H9 (cell line): ENCODE results near the gene F10. TPM values are rescaled to one million over a fixed set of nuclear protein-coding genes. Genes with fewer than 3 reads are reported as not detected.

Source experiments
- DNase-seq: peaks from one replicate; pipeline ENCODE4 v3.0.0-alpha.2; 2017
- H2AFZ ChIP-seq: one replicate; pipeline ENCODE4 v1.6.1; 2013; ENCODE audit warnings: mild to moderate bottlenecking, low read length, control low read depth, moderate library complexity
- H2AK5ac ChIP-seq: 2 replicates; pipeline ENCODE4 v1.6.1; 2013; ENCODE audit warnings: low read length, control low read depth, mixed read lengths; ENCODE audit not compliant: insufficient read length
- H2BK120ac ChIP-seq: one replicate; pipeline ENCODE4 v1.6.1; 2013; ENCODE audit warnings: low read depth, mild to moderate bottlenecking, low read length, control low read depth, inconsistent platforms; ENCODE audit not compliant: poor library complexity, severe bottlenecking
- H2BK12ac ChIP-seq: 2 replicates; pipeline ENCODE4 v1.6.1; 2013; ENCODE audit warnings: low read length, control low read depth, mixed read lengths, low read depth; ENCODE audit not compliant: insufficient read length
- H2BK15ac ChIP-seq: 2 replicates; pipeline ENCODE4 v1.6.1; 2013; ENCODE audit warnings: low read depth, low read length, control low read depth
- H2BK20ac ChIP-seq: one replicate; pipeline ENCODE4 v1.6.1; 2013; ENCODE audit warnings: low read depth, mild to moderate bottlenecking, low read length, control low read depth, inconsistent platforms; ENCODE audit not compliant: poor library complexity, severe bottlenecking
- H2BK5ac ChIP-seq: 2 replicates; pipeline ENCODE4 v1.6.1; 2013; ENCODE audit warnings: low read length, control low read depth, mixed read lengths; ENCODE audit not compliant: insufficient read length
- H3K14ac ChIP-seq: 2 replicates; pipeline ENCODE4 v1.6.1; 2013; ENCODE audit warnings: low read length, control low read depth; ENCODE audit not compliant: insufficient read depth
- H3K18ac ChIP-seq: 2 replicates; pipeline ENCODE4 v1.6.1; 2013; ENCODE audit warnings: low read depth, mild to moderate bottlenecking, mixed read lengths, low read length, control low read depth; ENCODE audit not compliant: insufficient read length
- H3K23ac ChIP-seq: 2 replicates; pipeline ENCODE4 v1.6.1; 2013; ENCODE audit warnings: low read length, control low read depth, mixed read lengths, low read depth; ENCODE audit not compliant: insufficient read length
- H3K23me2 ChIP-seq: 2 replicates; pipeline ENCODE4 v1.6.1; 2013; ENCODE audit warnings: low read depth, mild to moderate bottlenecking, mixed read lengths, low read length, control low read depth; ENCODE audit not compliant: insufficient read length, poor library complexity, severe bottlenecking
- H3K27ac ChIP-seq: 2 replicates; pipeline ENCODE4 v1.5.1; 2013; ENCODE audit warnings: low read length, control low read depth, mixed read lengths, low read depth; ENCODE audit not compliant: insufficient read length
- H3K27me3 ChIP-seq: 2 replicates; pipeline ENCODE4 v1.6.1; 2013; ENCODE audit warnings: low read length, control low read depth, inconsistent platforms; ENCODE audit not compliant: insufficient read depth
- H3K4ac ChIP-seq: 2 replicates; pipeline ENCODE4 v1.6.1; 2013; ENCODE audit warnings: low read depth, mild to moderate bottlenecking, control low read depth, inconsistent platforms, low read length, moderate library complexity
- H3K4me1 ChIP-seq: 2 replicates; pipeline ENCODE4 v1.6.1; 2013; ENCODE audit warnings: low read length, control low read depth, inconsistent platforms; ENCODE audit not compliant: insufficient read depth
- H3K4me2 ChIP-seq: 2 replicates; pipeline ENCODE4 v1.6.1; 2013; ENCODE audit warnings: low read length, control low read depth, mixed read lengths; ENCODE audit not compliant: insufficient read length, insufficient read depth
- H3K56ac ChIP-seq: 2 replicates; pipeline ENCODE4 v1.6.1; 2013; ENCODE audit warnings: low read depth, mild to moderate bottlenecking, mixed read lengths, low read length, control low read depth; ENCODE audit not compliant: insufficient read length
- H3K79me1 ChIP-seq: 2 replicates; pipeline ENCODE4 v1.6.1; 2013; ENCODE audit warnings: low read depth, mild to moderate bottlenecking, moderate library complexity, low read length, control low read depth, inconsistent platforms; ENCODE audit not compliant: insufficient read depth, poor library complexity, severe bottlenecking
- H3K79me2 ChIP-seq: 2 replicates; pipeline ENCODE4 v1.6.1; 2013; ENCODE audit warnings: low read length, control low read depth, inconsistent platforms; ENCODE audit not compliant: insufficient read depth
- H3K9ac ChIP-seq: 2 replicates; pipeline ENCODE4 v1.6.1; 2013; ENCODE audit warnings: low read length, control low read depth, mixed read lengths; ENCODE audit not compliant: insufficient read length; ENCODE audit errors: extremely low read depth
- H3K9me3 ChIP-seq: one replicate; pipeline ENCODE4 v1.6.1; 2013; ENCODE audit warnings: low read depth, low read length, inconsistent platforms; ENCODE audit not compliant: control insufficient read depth
- H3T11ph ChIP-seq: one replicate; pipeline ENCODE4 v1.6.1; 2013; ENCODE audit warnings: mild to moderate bottlenecking, low read length, control low read depth, inconsistent platforms
- H4K20me1 ChIP-seq: one replicate; pipeline ENCODE4 v1.6.1; 2013; ENCODE audit not compliant: control insufficient read depth, insufficient read length, insufficient read depth
- H4K5ac ChIP-seq: 2 replicates; pipeline ENCODE4 v1.6.1; 2013; ENCODE audit warnings: low read depth, mild to moderate bottlenecking, mixed read lengths, low read length, control low read depth; ENCODE audit not compliant: insufficient read length
- H4K8ac ChIP-seq: replicated peaks from 2 replicates; pipeline ENCODE4 v1.6.1; 2013; ENCODE audit warnings: low read length, control low read depth, mixed read lengths, low read depth; ENCODE audit not compliant: insufficient read length
- H4K91ac ChIP-seq: 2 replicates; pipeline ENCODE4 v1.6.1; 2013; ENCODE audit warnings: low read depth, mild to moderate bottlenecking, moderate library complexity, mixed read lengths, low read length, control low read depth; ENCODE audit not compliant: insufficient read length
- H3K27ac Mint-ChIP-seq, 3 experiments: 2 replicates in 2 of 3; 3 replicates in 1 of 3; pipeline ENCODE4 v1.8.0; 2020 to 2021; ENCODE audit warnings: mixed read lengths in 3 of 3, mild to moderate bottlenecking in 1 of 3, moderate library complexity in 1 of 3
- H3K27me3 Mint-ChIP-seq: 2 replicates; pipeline ENCODE4 v1.8.0; 2021; ENCODE audit warnings: low read depth, mild to moderate bottlenecking, moderate library complexity, mixed read lengths
- H3K36me3 Mint-ChIP-seq, 3 experiments: 2 replicates in 2 of 3; 3 replicates in 1 of 3; pipeline ENCODE4 v1.8.0; 2020 to 2021; ENCODE audit warnings: low read depth in 3 of 3, mixed read lengths in 3 of 3; ENCODE audit not compliant: insufficient read depth in 1 of 3
- H3K4me1 Mint-ChIP-seq, 2 experiments: 2 replicates each; pipeline ENCODE4 v1.8.0; 2020; ENCODE audit warnings: mixed read lengths in 2 of 2
- H3K4me3 Mint-ChIP-seq, 2 experiments: 2 replicates in 1 of 2; 3 replicates in 1 of 2; pipeline ENCODE4 v1.8.0; 2020 to 2021; ENCODE audit warnings: mild to moderate bottlenecking in 2 of 2, mixed read lengths in 2 of 2, moderate library complexity in 1 of 2
- H3K9me3 Mint-ChIP-seq, 2 experiments: 2 replicates in 1 of 2; 3 replicates in 1 of 2; pipeline ENCODE4 v1.8.0; 2020; ENCODE audit warnings: mild to moderate bottlenecking in 2 of 2, mixed read lengths in 2 of 2, moderate library complexity in 1 of 2
- CTCF ChIP-seq: fragments of 200-600 bp; sonication (generic); conservative IDR thresholded peaks from 3 replicates; pipeline ENCODE4 v1.8.0; 2021; ENCODE audit warnings: antibody characterized with exemption, mild to moderate bottlenecking
- WGBS: extraction: QIAGEN DNeasy Blood & Tissue Kit; methylation state at CpG from one replicate; pipeline ENCODE4 v1.1.7; 2013; ENCODE audit warnings: missing lambda C conversion rate, low lambda C conversion rate, mixed read lengths; ENCODE audit not compliant: insufficient read length; ENCODE audit errors: extremely low coverage; 5-methylcytosine and 5-hydroxymethylcytosine counted together
- total RNA-seq: library from RNA; stranded (reverse); gene quantifications from 2 replicates; pipeline ENCODE4 v1.2.1, GENCODE V29; 2021

The F10 gene
- total RNA-seq, 1 experiment from 2014 or later = 1.7 TPM

GRCh38 chr13:113178896-113179167 lies 56.2 kb downstream of the F10 start:
- Histone ChIP-seq H3K56ac (no peak overlapping the region), H2BK12ac (no peak overlapping the region), H3K23me2 (no peaks in the 10 kb centered on the region), H3K4me2 (no peak overlapping the region), H3T11ph (no peak overlapping the region), H2BK5ac (no peak overlapping the region), H2AFZ (no peak overlapping the region), H2BK15ac (no peak overlapping the region), H3K27ac (no peak overlapping the region), H3K4ac (no peak overlapping the region), H3K9me3 (no peaks in the 10 kb centered on the region), H3K79me2 (no peaks in the 10 kb centered on the region), H3K4me1 (no peaks in the 10 kb centered on the region), H3K79me1 (no peaks in the 10 kb centered on the region), H4K8ac (no peak overlapping the region), H4K20me1 (no peaks in the 10 kb centered on the region), H3K18ac (no peak overlapping the region), H3K23ac (no peak overlapping the region), H2BK120ac (no peak overlapping the region), H4K91ac (no peak overlapping the region), H2BK20ac (no peak overlapping the region), H4K5ac (no peak overlapping the region), H2AK5ac (no peak overlapping the region), H3K27me3 (no peaks in the 10 kb centered on the region), H3K14ac (no peak overlapping the region), H3K9ac (no peak overlapping the region)
- H3K27me3 Mint-ChIP-seq = no peaks in the 10 kb centered on the region; the same call in 1 of the 2 replicates
- no peaks in the 10 kb centered on the region for H3K9me3 Mint-ChIP-seq
- TF ChIP-seq CTCF = no peak
- peaks cover 18 to 28% of the 10 kb centered on the region in 2 experiments for H3K4me1 Mint-ChIP-seq
- no CpG with 5 or more reads among the region's 3 CpGs for WGBS
- no peak for DNase-seq
- H3K4me3 Mint-ChIP-seq = no peak overlapping the region
- peaks cover 36 to 87% (median 84%) of the 10 kb centered on the region in 3 experiments for H3K36me3 Mint-ChIP-seq
- H3K27ac Mint-ChIP-seq = no peak overlapping the region
